Fibroblast of lung (primary cell): Measurements from ENCODE around the gene GPR62.

Experiments used
- EZH2 ChIP-seq: IDR thresholded peaks from 2 replicates; pipeline ENCODE4 v1.5.1; 2012; ENCODE audit warnings: low read length, control low read depth, mild to moderate bottlenecking; ENCODE audit errors: missing control alignments
- TF ChIP-seq, protein P1 (sequence below), 2 donors: IDR thresholded peaks in 1 of 2; conservative IDR thresholded peaks in 1 of 2; 1 replicate in 1 of 2; 2 replicates in 1 of 2; pipeline ENCODE4 v1.5.1; 2011 to 2012; ENCODE audit warnings: low read length in 2 of 2, control low read depth in 1 of 2, inconsistent platforms in 1 of 2, low read depth in 1 of 2, mild to moderate bottlenecking in 1 of 2

DNA sequence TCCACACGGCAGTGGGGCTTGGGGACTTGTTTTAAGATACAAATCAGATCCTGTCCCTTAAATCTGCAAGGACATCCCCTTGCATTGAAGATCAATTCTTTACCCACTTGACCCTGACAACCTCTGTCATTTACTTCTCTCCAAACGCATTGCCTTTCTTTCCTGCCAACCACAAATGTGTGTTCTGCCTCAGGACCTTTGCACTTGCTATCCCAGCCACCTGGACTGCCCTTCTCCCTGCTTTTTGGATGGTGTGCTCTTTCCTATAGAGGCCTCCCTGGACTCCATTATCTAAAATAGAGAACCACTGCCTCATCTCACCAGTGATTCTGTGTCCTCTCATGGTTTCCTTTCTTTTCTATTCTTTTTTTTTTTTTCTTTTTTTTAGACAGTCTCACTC lies 42.0 kb downstream of the GPR62 start:
- TF ChIP-seq EZH2 = no peak
- TF ChIP-seq, protein P1, sequence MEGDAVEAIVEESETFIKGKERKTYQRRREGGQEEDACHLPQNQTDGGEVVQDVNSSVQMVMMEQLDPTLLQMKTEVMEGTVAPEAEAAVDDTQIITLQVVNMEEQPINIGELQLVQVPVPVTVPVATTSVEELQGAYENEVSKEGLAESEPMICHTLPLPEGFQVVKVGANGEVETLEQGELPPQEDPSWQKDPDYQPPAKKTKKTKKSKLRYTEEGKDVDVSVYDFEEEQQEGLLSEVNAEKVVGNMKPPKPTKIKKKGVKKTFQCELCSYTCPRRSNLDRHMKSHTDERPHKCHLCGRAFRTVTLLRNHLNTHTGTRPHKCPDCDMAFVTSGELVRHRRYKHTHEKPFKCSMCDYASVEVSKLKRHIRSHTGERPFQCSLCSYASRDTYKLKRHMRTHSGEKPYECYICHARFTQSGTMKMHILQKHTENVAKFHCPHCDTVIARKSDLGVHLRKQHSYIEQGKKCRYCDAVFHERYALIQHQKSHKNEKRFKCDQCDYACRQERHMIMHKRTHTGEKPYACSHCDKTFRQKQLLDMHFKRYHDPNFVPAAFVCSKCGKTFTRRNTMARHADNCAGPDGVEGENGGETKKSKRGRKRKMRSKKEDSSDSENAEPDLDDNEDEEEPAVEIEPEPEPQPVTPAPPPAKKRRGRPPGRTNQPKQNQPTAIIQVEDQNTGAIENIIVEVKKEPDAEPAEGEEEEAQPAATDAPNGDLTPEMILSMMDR (conservative IDR thresholded peaks at IDR 0.05 in 1 of 2, IDR thresholded peaks at IDR 0.05 in 1 of 2; ENCODE audit: low read depth in 1 of 2, low read length in 2 of 2) = no peak
